Measurements from ENCODE around the gene RBPJL.

GRCh38 chr20:45303586-45304463, 2.8 kb upstream of the RBPJL start:
- TF ChIP-seq POLR2A (IDR thresholded peaks at IDR 0.05) = no peak
- no peak for TF ChIP-seq CTCF (IDR thresholded peaks at IDR 0.05)

Data from uterus (tissue), 2 donors.